ENCODE results near the gene CDH22.

- TF ChIP-seq CTCF (conservative IDR thresholded peaks at IDR 0.05; ENCODE audit: low read depth in 2 of 2), result no peak
- no peak for TF ChIP-seq REST (IDR thresholded peaks at IDR 0.05; ENCODE audit: unreplicated experiment)
- TF ChIP-seq JUNB (IDR thresholded peaks at IDR 0.05; ENCODE audit: unreplicated experiment), result no peak
- TF ChIP-seq POLR2AphosphoS5 (IDR thresholded peaks at IDR 0.05; ENCODE audit: low read depth), result no peak
These were observed 42.8 kb downstream of the CDH22 start for GRCh38 chr20:46265539-46265938.

Measured in GM23338 (cell line).